ENCODE results near the gene COL4A3.

Gene COL4A3

GRCh38 chr2:227339098-227339599, 174.7 kb downstream of the COL4A3 start:
- no peak for DNase-seq (ENCODE audit: low read depth in 2 of 2)

GRCh38 chr2:227340106-227340505, 175.7 kb downstream of the COL4A3 start:
- no peak for DNase-seq (ENCODE audit: low read depth in 2 of 2)

GRCh38 chr2:227341553-227341952, 177.1 kb downstream of the COL4A3 start:
- DNase-seq (ENCODE audit: low read depth in 2 of 2): no peak

- no peak for DNase-seq (ENCODE audit: low read depth in 2 of 2)
Observed at GRCh38 chr2:227344231-227344630, 179.8 kb downstream of the COL4A3 start.

- DNase-seq (ENCODE audit: low read depth in 2 of 2): no peak
Observed at GRCh38 chr2:227347117-227347516, 182.7 kb downstream of the COL4A3 start.

- DNase-seq (ENCODE audit: low read depth in 2 of 2): no peak
Observed at GRCh38 chr2:227348324-227348723, 183.9 kb downstream of the COL4A3 start.

GRCh38 chr2:227349989-227350612, 185.7 kb downstream of the COL4A3 start:
- no peak for DNase-seq (ENCODE audit: low read depth in 2 of 2)

- DNase-seq (ENCODE audit: low read depth in 2 of 2): no peak
Observed at GRCh38 chr2:227351639-227352038, 187.2 kb downstream of the COL4A3 start.

- no peak for DNase-seq (ENCODE audit: low read depth in 2 of 2)
Observed at GRCh38 chr2:227360351-227360750, 195.9 kb downstream of the COL4A3 start.

GRCh38 chr2:227363756-227364155, 199.3 kb downstream of the COL4A3 start:
- DNase-seq (ENCODE audit: low read depth in 2 of 2): no peak

All from stimulated activated CD4-positive, alpha-beta T cell treated with anti-CD3 and anti-CD28 coated beads, Interleukin-1b, Interleukin-23, amount 100 ng/mL, for 1 hour (primary cell).